ENCODE data around the gene TAPT1. TPM values are rescaled to one million over a fixed set of nuclear protein-coding genes. Genes with fewer than 3 reads are reported as not detected.

The TAPT1 gene
- total RNA-seq, 1 experiment from 2014 or later = 11.1 TPM

DNA sequence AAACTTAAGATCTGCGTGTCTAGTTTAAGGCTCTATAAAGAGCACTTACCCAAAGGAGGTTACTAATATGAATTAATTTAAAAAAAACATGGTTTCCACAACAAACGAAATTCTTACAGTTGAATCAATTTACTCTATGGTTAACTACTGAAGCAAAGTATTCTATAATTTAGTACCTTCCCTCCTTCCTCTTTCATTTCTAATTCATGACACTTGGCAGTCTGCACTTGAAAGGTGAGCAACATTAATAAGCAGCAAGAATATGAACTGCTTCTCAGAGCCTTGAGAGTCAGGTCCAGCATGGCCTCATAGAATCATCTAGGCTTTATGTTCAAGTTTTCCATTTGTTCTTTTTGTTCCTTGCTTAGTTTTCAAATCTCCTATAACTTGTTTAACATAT is 42.7 kb downstream of the TAPT1 start:
- no peaks in the 10 kb centered on the region for H3K79me1 ChIP-seq (ENCODE audit: insufficient read depth, low read depth, low read length, poor library complexity, severe bottlenecking)
- no peak overlapping the region for H2AK5ac ChIP-seq (ENCODE audit: insufficient read length, low read length)
- H4K20me1 ChIP-seq (ENCODE audit: control insufficient read depth, insufficient read depth, insufficient read length) = no peaks in the 10 kb centered on the region
- H4K5ac ChIP-seq (ENCODE audit: insufficient read length, low read depth, low read length) = no peak overlapping the region
- DNase-seq = no peak
- peaks cover 3 to 10% (median 5%) of the 10 kb centered on the region in 3 experiments; a peak in 5 of 7 replicates for H3K36me3 Mint-ChIP-seq (ENCODE audit: insufficient read depth in 1 of 3, low read depth in 3 of 3)
- H2BK20ac ChIP-seq (ENCODE audit: low read depth, low read length, poor library complexity, severe bottlenecking) = no peak overlapping the region
- no peaks in the 10 kb centered on the region for H3K9me3 Mint-ChIP-seq
- no peak overlapping the region for H2BK15ac ChIP-seq (ENCODE audit: low read depth, low read length)
- no peak overlapping the region for H3K56ac ChIP-seq (ENCODE audit: insufficient read length, low read depth, low read length)
- peaks cover 0 to 4% of the 10 kb centered on the region in 2 experiments; a peak in 2 of 4 replicates for H3K4me1 Mint-ChIP-seq
- H3K79me2 ChIP-seq (ENCODE audit: insufficient read depth, low read length) = no peaks in the 10 kb centered on the region
- H3K9ac ChIP-seq (ENCODE audit: extremely low read depth, insufficient read length, low read length) = no peak overlapping the region
- H2AFZ ChIP-seq (ENCODE audit: low read length) = no peak overlapping the region
- no peak overlapping the region for H4K8ac ChIP-seq (replicated peaks; ENCODE audit: insufficient read length, low read depth, low read length)
- no peak overlapping the region for H3K4me3 Mint-ChIP-seq
- no peak overlapping the region for H3K27ac Mint-ChIP-seq
- no peak overlapping the region for H3K4me2 ChIP-seq (ENCODE audit: insufficient read depth, insufficient read length, low read length)
- no CpG with 5 or more reads among the region's 2 CpGs for WGBS (ENCODE audit: extremely low coverage, insufficient read length, low lambda C conversion rate)
- no peak overlapping the region for H3T11ph ChIP-seq (ENCODE audit: low read length)
- no peak overlapping the region for H2BK120ac ChIP-seq (ENCODE audit: low read depth, low read length, poor library complexity, severe bottlenecking)
- H3K18ac ChIP-seq (ENCODE audit: insufficient read length, low read depth, low read length) = no peak overlapping the region
- no peak overlapping the region for H2BK12ac ChIP-seq (ENCODE audit: insufficient read length, low read depth, low read length)
- no peaks in the 10 kb centered on the region for H3K23me2 ChIP-seq (ENCODE audit: insufficient read length, low read depth, low read length, poor library complexity, severe bottlenecking)
- no peak overlapping the region for H3K27ac ChIP-seq (ENCODE audit: insufficient read length, low read depth, low read length)
- TF ChIP-seq, protein P1, sequence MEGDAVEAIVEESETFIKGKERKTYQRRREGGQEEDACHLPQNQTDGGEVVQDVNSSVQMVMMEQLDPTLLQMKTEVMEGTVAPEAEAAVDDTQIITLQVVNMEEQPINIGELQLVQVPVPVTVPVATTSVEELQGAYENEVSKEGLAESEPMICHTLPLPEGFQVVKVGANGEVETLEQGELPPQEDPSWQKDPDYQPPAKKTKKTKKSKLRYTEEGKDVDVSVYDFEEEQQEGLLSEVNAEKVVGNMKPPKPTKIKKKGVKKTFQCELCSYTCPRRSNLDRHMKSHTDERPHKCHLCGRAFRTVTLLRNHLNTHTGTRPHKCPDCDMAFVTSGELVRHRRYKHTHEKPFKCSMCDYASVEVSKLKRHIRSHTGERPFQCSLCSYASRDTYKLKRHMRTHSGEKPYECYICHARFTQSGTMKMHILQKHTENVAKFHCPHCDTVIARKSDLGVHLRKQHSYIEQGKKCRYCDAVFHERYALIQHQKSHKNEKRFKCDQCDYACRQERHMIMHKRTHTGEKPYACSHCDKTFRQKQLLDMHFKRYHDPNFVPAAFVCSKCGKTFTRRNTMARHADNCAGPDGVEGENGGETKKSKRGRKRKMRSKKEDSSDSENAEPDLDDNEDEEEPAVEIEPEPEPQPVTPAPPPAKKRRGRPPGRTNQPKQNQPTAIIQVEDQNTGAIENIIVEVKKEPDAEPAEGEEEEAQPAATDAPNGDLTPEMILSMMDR (conservative IDR thresholded peaks at IDR 0.05) = no peak
- no peaks in the 10 kb centered on the region; the same call in 1 of the 2 replicates for H3K4me1 ChIP-seq (ENCODE audit: insufficient read depth, low read length)
- no peak overlapping the region for H2BK5ac ChIP-seq (ENCODE audit: insufficient read length, low read length)
- no peak overlapping the region for H3K4ac ChIP-seq (ENCODE audit: low read depth, low read length)
- H3K27me3 ChIP-seq (ENCODE audit: insufficient read depth, low read length) = no peaks in the 10 kb centered on the region
- no peak overlapping the region for H4K91ac ChIP-seq (ENCODE audit: insufficient read length, low read depth, low read length)
- H3K9me3 ChIP-seq (ENCODE audit: control insufficient read depth, low read depth, low read length) = no peaks in the 10 kb centered on the region
- H3K27me3 Mint-ChIP-seq (ENCODE audit: low read depth) = no peaks in the 10 kb centered on the region
- no peak overlapping the region for H3K14ac ChIP-seq (ENCODE audit: insufficient read depth, low read length)
- H3K23ac ChIP-seq (ENCODE audit: insufficient read length, low read depth, low read length) = no peak overlapping the region
